ENCODE data around the gene KIF12. TPM values are rescaled to one million over a fixed set of nuclear protein-coding genes. Genes with fewer than 3 reads are reported as not detected.

KIF12 gene
- total and polyA plus RNA-seq, 2 of the 8 experiments (the other 6 are each of a cell fraction or from before 2014, with no cell fraction given), result 2.9 to 3.9 TPM

DNA sequence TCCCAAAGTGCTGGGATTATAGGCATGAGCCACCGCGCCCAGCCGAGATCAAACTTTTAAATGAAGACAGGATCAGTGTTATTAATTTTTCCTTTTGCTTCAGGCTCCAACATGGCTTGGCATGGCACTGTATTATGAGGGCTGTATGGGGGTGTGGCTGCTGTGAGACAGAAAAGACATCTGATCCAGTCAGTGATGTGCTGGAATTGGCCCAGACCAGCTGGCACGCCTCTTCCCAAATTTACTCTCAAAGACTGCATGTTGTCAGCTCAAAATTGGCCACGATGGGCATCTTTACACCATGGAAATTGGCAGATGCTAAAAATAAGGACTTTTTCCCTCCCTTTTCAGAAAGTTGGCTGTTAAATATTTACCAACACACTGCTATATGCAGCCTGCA lies 44.1 kb upstream of the KIF12 start:
- Histone ChIP-seq H3K27me3 (replicated peaks in 1 of 4; ENCODE audit: control insufficient read depth in 3 of 4, extremely low read depth in 1 of 4, insufficient read depth in 3 of 4, low read length in 3 of 4) (peaks cover 0 to 2% (median 0%) of the 10 kb centered on the region in 4 experiments; a peak in 3 of 7 replicates), H4K20me1 (replicated peaks in 1 of 2; ENCODE audit: control insufficient read depth in 1 of 2, insufficient read depth in 2 of 2, low read length in 2 of 2) (no peaks in the 10 kb centered on the region), H3K79me1 (ENCODE audit: low read depth, low read length) (no peaks in the 10 kb centered on the region; the same call in 1 of the 2 replicates), H2BK5ac (ENCODE audit: low read depth, low read length) (no peak overlapping the region), H2BK20ac (ENCODE audit: low read length) (no peak overlapping the region), H4K5ac (ENCODE audit: insufficient read length, low read depth, low read length) (no peak overlapping the region), H3K14ac (ENCODE audit: insufficient read length) (no peak overlapping the region), H2AFZ (ENCODE audit: low read length) (no peak overlapping the region), H2AK5ac (ENCODE audit: low read depth, low read length) (no peak overlapping the region), H3K23me2 (ENCODE audit: low read depth, low read length) (0 out of 2 replicates have a peak, but pooled peaks cover 1% of the 10 kb centered on the region), H3K4ac (replicated peaks; ENCODE audit: insufficient read length, low read depth, low read length) (no peak overlapping the region), H2BK120ac (replicated peaks; ENCODE audit: low read depth, low read length) (no peak overlapping the region), H3K18ac (ENCODE audit: extremely low read depth, low read length) (no peak overlapping the region), H3K4me3 (ENCODE audit: extremely low read depth in 1 of 4, insufficient read depth in 2 of 4, low read depth in 3 of 4, low read length in 4 of 4) (no peak overlapping the region), H2BK12ac (ENCODE audit: low read depth, low read length) (no peak overlapping the region), H3K36me3 (ENCODE audit: control insufficient read depth in 2 of 4, insufficient read depth in 4 of 4, low read length in 3 of 4) (no peaks in the 10 kb centered on the region), H3K4me2 (ENCODE audit: insufficient read depth in 1 of 2, low read depth in 2 of 2, low read length in 2 of 2) (no peak overlapping the region), H4K8ac (ENCODE audit: extremely low read depth, insufficient read depth, low read length) (no peak overlapping the region), H3K23ac (ENCODE audit: insufficient read length) (no peak overlapping the region), H3K9me3 (ENCODE audit: insufficient read depth in 2 of 2, low read depth in 1 of 2, low read length in 1 of 2) (no peaks in the 10 kb centered on the region), H3K79me2 (ENCODE audit: control insufficient read depth in 1 of 2, insufficient read depth in 2 of 2, low read length in 2 of 2) (no peaks in the 10 kb centered on the region), H3K27ac (ENCODE audit: low read depth, low read length) (no peak overlapping the region), H3K9ac (replicated peaks in 1 of 4; ENCODE audit: extremely low read depth in 1 of 4, low read depth in 3 of 4, low read length in 3 of 4) (no peak overlapping the region), H3K4me1 (replicated peaks in 1 of 4; ENCODE audit: control insufficient read depth in 3 of 4, insufficient read depth in 4 of 4, low read length in 3 of 4) (no peaks in the 10 kb centered on the region), H3K56ac (replicated peaks; ENCODE audit: insufficient read length, low read depth, low read length) (no peak overlapping the region), H2BK15ac (ENCODE audit: low read length) (no peak overlapping the region), H4K91ac (replicated peaks; ENCODE audit: insufficient read length, low read length) (no peak overlapping the region)
- POLR2A ChIA-PET (ENCODE audit: partially characterized antibody), result interaction anchor here (0.7 to 1.4 kb wide), 2 partner anchors 10 kb away, joined by 3 read pairs; no protein-coding TSS in a partner anchor
- no peak for TF ChIP-seq TAF7 (optimal IDR thresholded peaks at IDR 0.05; ENCODE audit: borderline replicate concordance, low read depth, low read length)
- no peak for DNase-seq (ENCODE audit: low read depth in 1 of 2, low spot score in 2 of 2)
- WGBS, 2 experiments (ENCODE audit: extremely low coverage in 1 of 2, insufficient coverage in 1 of 2, insufficient read length in 1 of 2, insufficient replicate concordance in 2 of 2, low coverage in 1 of 2, low lambda C conversion rate in 2 of 2, missing lambda C conversion rate in 1 of 2), result 90% methylated on average over 5 of the region's 5 CpGs; no CpG with 5 or more reads in 1 of the 2 experiments
- CTCF ChIA-PET (ENCODE audit: partially characterized antibody), result interaction anchor here (0.9 to 6.3 kb wide), 6 partner anchors 10 to 148 kb away, joined by 3 to 68 read pairs (median 20); partner anchors contain the start of gene COL27A1
- no peak for FAIRE-seq

Data from H1 (cell line).